Urinary bladder (tissue), 4 donors: ENCODE data around the gene RGL3. TPM values are rescaled to one million over a fixed set of nuclear protein-coding genes. Genes with fewer than 3 reads are reported as not detected.

ENCODE experiments used
- DNase-seq: peaks from one replicate; pipeline ENCODE4 v3.0.0-alpha.2; 2015; ENCODE audit errors: extremely low spot score
- H3K27ac ChIP-seq: one replicate; pipeline ENCODE4 v1.5.1; 2013; ENCODE audit warnings: low read depth, mild to moderate bottlenecking, moderate library complexity
- H3K36me3 ChIP-seq: one replicate; pipeline ENCODE4 v1.6.1; 2013; ENCODE audit warnings: mild to moderate bottlenecking, moderate library complexity; ENCODE audit not compliant: insufficient read depth
- H3K4me1 ChIP-seq: one replicate; pipeline ENCODE4 v1.6.1; 2013; ENCODE audit warnings: mild to moderate bottlenecking, moderate library complexity; ENCODE audit not compliant: insufficient read depth
- H3K4me3 ChIP-seq: one replicate; pipeline ENCODE4 v1.5.1; 2013; ENCODE audit warnings: low read depth, low read length
- WGBS: extraction: QIAGEN DNeasy Blood & Tissue Kit; methylation state at CpG from one replicate; pipeline ENCODE4 v1.1.7; 2013; 5-methylcytosine and 5-hydroxymethylcytosine counted together
- polyA plus RNA-seq: library from polyadenylated mRNA; stranded (reverse); fragments of 200-250 nt; gene quantifications from one replicate; pipeline ENCODE4 v1.2.3, GENCODE V29; 2013
- total RNA-seq: library from RNA; depleted of rRNA; stranded (reverse); fragments of >200 nt; gene quantifications from one replicate; pipeline ENCODE4 v1.2.3, GENCODE V29; 2014
- donor health status: healthy with polysubstance abuse.
- donor health status: healthy.

RGL3 gene
- total and polyA plus RNA-seq, 2 donors: 2.5 to 6.5 TPM

DNA sequence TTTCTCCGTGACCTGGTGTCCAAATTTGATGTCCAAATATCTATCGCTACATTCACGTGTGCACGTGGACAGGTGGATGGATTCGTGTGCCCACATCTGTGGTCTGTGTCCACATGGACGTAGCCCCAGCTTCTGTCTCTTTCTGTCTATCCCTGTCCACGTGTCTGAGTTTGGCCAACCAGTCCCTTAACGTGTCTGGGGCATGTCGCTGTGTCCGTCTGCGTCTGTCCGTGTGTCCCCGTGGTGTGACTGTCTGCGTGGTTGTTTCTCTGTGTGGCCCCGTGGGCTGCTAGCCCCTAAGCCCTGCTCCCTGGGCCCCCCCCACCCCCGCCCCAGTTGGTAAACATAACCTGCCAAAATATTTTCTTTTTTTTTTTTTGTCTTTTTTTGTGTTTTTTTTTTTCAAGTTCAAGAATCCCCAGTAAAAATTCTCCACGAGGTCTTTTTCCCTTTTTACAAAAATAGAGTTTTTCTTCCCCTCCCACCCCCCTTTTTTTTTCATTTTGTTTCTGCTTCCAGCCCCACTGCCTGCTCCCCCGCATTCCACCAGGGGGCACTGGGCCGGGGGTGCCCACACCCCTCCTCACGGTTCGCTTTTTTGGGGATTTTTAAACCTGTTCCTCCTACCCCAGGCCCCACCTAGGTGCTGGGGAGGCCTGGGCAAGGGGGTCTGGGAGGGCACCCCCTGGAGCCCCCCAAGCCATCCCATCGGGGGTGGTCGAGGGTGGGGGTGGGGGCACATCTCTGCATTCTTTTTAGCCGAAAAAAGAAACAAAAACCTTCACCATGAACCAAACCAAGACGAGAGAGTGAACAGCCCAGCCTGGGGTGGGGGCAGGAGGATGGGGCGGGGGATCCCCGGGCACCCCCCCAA, 34.6 kb upstream of the RGL3 start:
- no peak for DNase-seq
- no peak overlapping the region for H3K27ac ChIP-seq
- H3K4me1 ChIP-seq: peaks cover 1% of the 10 kb centered on the region
- peaks cover 1% of the 10 kb centered on the region for H3K36me3 ChIP-seq
- no peak overlapping the region for H3K4me3 ChIP-seq
- WGBS: 55% methylated on average over 27 of the region's 27 CpGs

DNA sequence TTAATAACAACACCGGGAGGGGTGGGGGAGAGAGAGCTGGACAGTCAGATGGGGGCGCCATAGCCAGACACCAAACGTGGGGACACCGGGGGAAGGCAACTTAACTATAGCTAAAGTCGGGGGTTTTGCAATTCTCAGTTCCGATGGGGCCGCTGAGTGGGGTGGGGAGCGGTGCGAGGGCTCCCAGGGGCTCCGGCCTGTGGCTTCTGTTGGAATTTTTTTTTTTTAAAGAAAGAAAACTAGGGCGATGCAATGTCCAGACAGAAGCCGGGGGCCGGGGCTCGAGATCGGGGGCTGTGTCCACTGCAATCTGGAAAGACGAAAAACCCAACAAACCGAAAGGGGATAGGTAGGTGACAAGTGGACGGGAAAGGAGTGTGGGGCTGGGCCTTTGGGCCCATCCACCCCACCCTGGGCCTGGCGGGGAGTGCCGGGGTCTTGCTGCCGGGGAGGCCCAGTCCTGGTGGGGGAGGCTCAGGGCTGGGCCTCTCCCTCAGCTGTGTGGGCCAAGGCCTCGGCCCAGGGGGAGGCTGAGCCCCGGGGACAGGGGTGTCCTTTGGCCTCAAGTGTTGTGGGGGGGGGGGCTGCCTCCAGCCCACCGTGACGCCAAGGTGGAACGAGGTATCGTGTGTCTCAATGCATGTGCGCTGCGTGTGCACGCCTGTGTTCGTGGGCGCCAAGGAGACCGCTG, 33.7 kb upstream of the RGL3 start:
- no peak overlapping the region for H3K27ac ChIP-seq
- peaks cover 1% of the 10 kb centered on the region for H3K4me1 ChIP-seq
- H3K4me3 ChIP-seq: no peak overlapping the region
- DNase-seq: no peak
- WGBS: 80% methylated on average over 33 of the region's 33 CpGs
- peaks cover 1% of the 10 kb centered on the region for H3K36me3 ChIP-seq

DNA sequence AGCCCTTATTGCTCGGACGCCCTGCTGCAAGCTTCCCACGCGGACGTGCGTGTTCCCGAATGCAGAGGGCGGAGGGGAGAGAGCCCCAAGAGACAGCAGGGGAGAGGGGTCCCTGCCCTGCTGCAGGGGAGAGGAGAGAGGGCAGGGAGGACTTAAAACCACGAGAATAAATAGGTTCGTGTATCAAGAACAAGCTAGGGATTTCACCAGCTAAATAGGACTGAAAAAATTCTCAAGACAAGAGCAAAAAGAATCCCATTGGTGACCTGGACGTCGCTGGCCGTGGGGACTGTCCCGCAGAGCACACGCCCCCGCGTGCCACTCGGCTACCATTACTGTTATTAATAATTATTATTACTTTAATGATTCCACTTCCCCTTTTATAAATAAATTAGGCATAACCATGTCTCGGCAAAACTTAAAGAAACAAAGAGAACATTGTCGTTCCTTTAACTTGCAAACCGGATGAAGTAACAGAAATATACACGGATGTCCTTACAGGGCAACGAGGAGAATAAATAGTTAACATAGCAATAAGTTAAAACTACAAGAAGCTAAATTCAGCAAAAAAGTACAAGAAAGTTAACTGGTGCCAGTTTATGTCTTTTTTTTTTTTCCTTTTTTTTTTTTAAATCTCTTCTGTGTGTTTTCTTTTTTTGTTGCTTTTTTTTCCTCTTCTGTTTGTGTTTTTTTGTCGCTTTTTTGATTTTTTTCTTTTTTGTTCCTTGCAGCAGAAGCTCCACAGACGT, 32.9 kb upstream of the RGL3 start:
- Histone ChIP-seq H3K36me3 (peaks cover 4% of the 10 kb centered on the region), H3K4me1 (peaks cover 1% of the 10 kb centered on the region), H3K4me3 (no peak overlapping the region), H3K27ac (no peak overlapping the region)
- WGBS: 31% methylated on average over 25 of the region's 25 CpGs
- no peak for DNase-seq

DNA sequence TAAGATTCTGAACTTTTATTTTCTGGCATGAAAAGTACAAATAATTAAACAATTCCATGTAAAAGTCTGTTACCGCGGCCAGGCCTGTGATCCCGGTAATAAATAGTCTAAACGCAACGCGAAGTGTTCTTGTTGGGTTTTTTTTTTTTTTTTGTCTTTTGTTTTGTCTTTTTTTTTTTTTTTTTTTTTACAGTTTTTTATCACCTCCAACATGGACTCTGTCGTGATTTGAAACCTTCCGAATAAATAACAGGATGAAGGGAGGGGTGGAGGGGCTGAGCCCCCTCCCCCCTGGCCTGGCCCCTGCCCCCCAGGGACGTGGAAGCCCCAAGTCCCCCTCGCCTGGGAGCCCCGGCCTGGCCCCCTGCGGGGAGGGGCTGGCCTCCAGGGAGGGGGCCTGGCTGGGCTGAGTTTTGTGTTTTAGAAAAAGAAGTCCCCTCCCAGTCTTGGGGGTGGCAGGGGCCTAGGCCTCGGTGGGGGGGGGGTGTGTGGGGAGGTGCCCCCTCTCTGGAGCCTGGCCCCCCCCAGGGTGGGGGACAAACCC, 32.3 kb upstream of the RGL3 start:
- Histone ChIP-seq H3K27ac (no peak overlapping the region), H3K4me3 (no peak overlapping the region), H3K36me3 (peaks cover 4% of the 10 kb centered on the region), H3K4me1 (peaks cover 1% of the 10 kb centered on the region)
- no peak for DNase-seq
- WGBS: 23% methylated on average over 13 of the region's 13 CpGs

DNA sequence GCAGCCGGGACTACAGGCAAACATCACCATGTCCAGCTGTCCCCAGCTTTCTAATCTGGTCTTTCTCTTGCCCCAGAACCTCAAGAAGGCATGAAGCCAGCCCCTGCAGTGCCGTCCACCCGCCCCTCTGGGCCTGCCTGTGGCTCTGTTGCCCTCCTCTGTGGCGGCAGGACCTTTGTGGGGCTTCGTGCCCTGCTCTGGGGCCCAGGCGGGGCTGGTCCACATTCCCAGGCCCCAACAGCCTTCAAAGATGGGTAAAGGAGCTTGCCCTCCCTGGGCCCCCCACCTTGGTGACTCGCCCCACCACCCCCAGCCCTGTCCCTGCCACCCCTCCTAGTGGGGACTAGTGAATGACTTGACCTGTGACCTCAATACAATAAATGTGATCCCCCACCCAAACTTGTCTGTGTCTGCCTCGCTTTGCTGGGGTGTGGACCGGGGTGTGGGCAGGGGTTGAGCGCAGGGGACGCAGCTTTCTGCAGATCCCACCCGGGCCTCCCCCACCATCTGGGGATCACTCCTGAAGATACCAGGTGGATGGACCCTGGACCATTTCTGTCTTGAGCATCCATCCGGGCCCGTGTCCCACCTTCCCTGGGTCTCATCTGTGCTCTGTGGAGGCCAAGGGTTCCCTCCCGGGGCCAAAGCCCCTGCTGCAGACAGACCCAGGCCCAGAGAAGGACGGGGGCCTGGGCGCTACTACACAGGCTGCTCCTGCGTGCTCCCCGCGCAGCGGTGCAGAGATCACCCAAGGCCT, 31.6 kb upstream of the RGL3 start:
- Histone ChIP-seq H3K36me3 (peaks cover 7% of the 10 kb centered on the region), H3K4me1 (peaks cover 1% of the 10 kb centered on the region), H3K4me3 (no peak overlapping the region), H3K27ac (no peak overlapping the region)
- WGBS: 81% methylated on average over 21 of the region's 21 CpGs
- no peak for DNase-seq

DNA sequence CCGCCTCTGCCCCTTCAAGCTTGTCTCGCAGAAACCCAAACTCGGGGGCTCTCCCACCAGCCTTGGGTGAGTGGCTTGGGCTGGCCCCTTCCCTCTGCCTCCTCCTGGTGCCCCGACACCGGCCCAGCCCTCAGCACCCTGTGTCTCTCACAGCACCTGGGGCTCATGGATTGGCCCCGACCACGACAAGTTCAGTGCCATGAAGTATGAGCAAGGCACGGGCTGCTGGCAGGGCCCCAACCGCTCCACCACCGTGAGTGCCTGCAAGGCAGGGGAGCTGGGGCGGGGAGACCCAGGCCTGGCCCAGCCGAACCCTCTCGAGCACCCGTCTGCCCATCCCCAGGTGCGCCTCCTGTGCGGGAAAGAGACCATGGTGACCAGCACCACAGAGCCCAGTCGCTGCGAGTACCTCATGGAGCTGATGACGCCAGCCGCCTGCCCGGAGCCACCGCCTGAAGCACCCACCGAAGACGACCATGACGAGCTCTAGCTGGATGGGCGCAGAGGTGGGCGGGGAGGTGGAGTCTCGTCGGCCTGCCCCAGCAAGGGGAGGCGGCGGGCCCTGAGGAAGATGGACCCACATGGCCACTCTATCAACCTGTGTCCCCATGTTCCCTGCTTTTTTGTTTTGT, 29.9 kb upstream of the RGL3 start:
- Histone ChIP-seq H3K27ac (no peak overlapping the region), H3K4me1 (peaks cover 1% of the 10 kb centered on the region), H3K4me3 (no peak overlapping the region), H3K36me3 (peaks cover 13% of the 10 kb centered on the region)
- no peak for DNase-seq
- WGBS: 93% methylated on average over 31 of the region's 31 CpGs

DNA sequence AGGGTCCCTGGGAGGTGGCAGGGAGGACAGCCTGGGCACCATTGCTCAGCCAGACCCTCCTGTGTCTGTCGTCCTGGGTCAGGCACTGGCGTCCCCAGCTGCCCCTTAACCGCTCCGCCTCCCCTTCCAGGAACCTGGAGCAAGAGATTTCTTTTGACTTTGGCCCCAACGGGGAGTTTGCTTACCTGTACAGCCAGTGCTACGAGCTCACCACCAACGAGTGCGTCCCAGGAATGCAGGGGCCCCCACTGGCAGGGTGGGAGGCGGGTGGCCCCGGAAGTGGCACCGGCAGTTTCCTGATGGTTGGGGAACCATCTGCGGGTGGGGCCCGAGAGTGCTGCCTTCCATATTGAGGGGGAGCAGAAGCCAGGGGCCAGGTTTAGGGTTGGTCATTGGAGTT, 29.3 kb upstream of the RGL3 start:
- Histone ChIP-seq H3K4me3 (no peak overlapping the region), H3K36me3 (peaks cover 13% of the 10 kb centered on the region)

DNA sequence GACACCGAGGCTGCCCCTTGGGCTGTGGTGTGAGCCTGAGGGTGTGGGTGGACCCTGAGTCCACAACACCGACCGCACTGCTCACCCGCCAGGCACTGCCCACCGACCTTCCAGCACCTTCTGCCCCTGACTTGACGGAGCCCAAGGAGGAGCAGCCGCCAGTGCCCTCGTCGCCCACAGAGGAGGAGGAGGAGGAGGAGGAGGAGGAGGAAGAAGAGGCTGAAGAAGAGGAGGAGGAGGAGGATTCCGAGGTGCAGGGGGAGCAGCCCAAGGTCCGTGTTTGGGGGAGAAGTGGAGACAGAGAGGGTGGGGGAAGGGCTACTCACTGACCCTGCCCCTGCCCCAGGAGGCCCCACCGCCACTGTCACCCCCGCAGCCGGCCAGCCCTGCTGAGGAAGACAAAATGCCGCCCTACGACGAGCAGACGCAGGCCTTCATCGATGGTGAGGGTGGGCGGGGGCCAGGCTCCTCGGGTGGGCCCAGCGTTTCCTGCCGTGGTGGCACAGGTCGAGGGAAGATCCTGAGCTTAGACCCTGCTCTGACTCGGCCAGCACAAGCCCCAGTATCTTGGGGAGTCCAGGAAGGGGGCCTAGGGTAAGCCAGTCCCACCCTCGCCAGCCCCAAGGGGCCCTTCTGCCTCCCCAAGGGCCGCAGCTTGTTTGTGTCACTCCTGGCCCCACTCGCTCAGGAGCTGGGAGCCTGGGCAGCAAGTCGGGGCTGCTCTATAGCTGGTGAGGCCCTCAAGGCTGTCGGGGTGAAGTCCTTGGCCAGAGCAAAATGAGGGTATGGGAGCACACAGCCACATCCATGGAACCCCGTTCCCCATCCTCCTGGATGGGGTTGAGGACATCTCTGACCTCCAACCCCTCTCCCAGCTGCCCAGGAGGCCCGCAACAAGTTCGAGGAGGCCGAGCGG, 28.5 kb upstream of the RGL3 start:
- peaks cover 1% of the 10 kb centered on the region for H3K4me1 ChIP-seq
- DNase-seq: no peak
- no peak overlapping the region for H3K4me3 ChIP-seq
- 86% methylated on average over 35 of the region's 35 CpGs for WGBS
- no peak overlapping the region for H3K27ac ChIP-seq
- peaks cover 13% of the 10 kb centered on the region for H3K36me3 ChIP-seq

More for the DNA sequence above, 29.3 kb upstream of the RGL3 start:
- 83% methylated on average over 13 of the region's 13 CpGs for WGBS
- peaks cover 1% of the 10 kb centered on the region for H3K4me1 ChIP-seq
- no peak overlapping the region for H3K27ac ChIP-seq
- DNase-seq: no peak

DNA sequence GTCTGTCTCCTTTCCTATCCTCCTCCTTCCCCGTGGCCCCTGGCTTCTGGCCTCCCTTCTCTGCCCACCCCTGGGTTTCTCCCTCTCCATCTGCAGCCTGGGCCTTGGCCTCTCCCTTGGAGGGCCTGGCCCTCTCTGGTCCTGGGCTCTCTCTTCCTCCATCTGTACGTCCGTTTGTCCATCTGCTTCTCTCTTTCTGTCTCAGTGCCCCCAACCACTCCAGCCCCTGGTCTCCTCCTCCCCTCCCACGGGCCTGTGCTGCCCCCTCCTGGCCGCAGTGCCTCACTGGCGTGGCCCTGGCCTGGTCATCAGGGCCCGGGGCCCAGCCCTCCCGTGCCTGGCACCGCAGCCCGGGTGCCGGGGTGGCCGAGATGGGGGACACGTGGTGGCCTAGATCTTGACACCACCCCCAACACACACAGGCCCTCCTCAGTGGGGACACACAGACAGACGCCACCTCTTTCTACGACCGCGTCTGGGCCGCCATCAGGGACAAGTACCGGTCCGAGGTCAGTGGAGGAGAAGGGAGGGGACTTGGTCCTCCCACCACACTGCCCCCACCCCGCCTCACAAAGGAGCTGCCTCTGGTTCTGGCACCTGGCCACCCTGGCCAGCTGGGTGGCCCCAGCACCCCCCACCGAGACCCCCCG, 27.7 kb upstream of the RGL3 start:
- 68% methylated on average over 23 of the region's 23 CpGs for WGBS
- peaks cover 13% of the 10 kb centered on the region for H3K36me3 ChIP-seq
- no peak overlapping the region for H3K27ac ChIP-seq
- H3K4me1 ChIP-seq: peaks cover 1% of the 10 kb centered on the region
- no peak for DNase-seq
- H3K4me3 ChIP-seq: no peak overlapping the region

DNA sequence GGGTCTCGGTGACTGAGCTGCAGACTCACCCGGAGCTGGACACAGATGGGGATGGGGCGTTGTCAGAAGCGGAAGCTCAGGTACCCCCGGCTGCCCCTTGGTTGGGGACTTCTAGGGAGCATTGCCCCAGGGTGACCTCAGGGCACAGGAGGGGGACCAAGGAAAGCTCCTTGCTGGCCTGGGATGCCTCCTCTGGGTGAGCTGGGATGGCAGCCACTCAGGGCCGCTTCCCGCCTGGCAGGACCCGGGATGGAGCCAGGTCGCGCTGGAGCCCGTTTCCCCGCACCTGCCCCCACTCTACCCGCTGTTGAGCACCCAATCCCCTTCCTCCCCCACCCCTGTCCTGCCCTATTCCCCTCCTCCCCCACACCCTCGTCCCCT, 27.1 kb upstream of the RGL3 start:
- H3K4me1 ChIP-seq: no peaks in the 10 kb centered on the region
- H3K36me3 ChIP-seq: peaks cover 13% of the 10 kb centered on the region
- DNase-seq: no peak
- 90% methylated on average over 14 of the region's 14 CpGs for WGBS
- no peak overlapping the region for H3K27ac ChIP-seq
- H3K4me3 ChIP-seq: no peak overlapping the region

DNA sequence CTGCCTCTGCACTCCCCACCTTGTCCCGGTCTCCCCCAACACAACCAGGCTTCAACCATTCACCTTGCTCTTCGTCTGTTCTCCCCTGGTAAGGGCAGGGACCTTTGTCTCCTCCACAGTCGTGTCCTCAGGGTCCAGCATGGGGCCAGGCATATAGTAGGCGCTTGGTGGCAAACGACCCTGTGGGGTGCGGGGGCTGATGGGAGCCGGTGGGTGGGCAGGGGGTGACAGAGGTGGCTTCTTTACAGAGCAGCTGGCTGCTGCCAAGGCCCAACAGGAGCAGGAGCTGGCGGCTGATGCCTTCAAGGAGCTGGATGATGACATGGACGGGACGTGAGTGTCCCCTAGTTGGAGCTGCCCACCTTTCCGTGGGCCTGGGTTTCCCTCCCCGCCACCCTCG, 26.0 kb upstream of the RGL3 start:
- no peaks in the 10 kb centered on the region for H3K4me1 ChIP-seq
- H3K36me3 ChIP-seq: peaks cover 13% of the 10 kb centered on the region
- H3K27ac ChIP-seq: no peak overlapping the region
- 87% methylated on average over 13 of the region's 13 CpGs for WGBS
- no peak overlapping the region for H3K4me3 ChIP-seq
- DNase-seq: no peak
